ENCODE results near the gene SYT3. TPM values are rescaled to one million over a fixed set of nuclear protein-coding genes. Genes with fewer than 3 reads are reported as not detected.
A peak's percentile ranks its signal among the peaks of the same experiment; 100 is the strongest.

Gene SYT3
- total RNA-seq, 1 donor from 2014 or later, result 0.10 TPM

GRCh38 chr19:50661766-50662650, 22.3 kb upstream of the SYT3 start:
- DNase-seq, result no peak

GRCh38 chr19:50661023-50661422, 21.3 kb upstream of the SYT3 start:
- no peak for DNase-seq

DNA sequence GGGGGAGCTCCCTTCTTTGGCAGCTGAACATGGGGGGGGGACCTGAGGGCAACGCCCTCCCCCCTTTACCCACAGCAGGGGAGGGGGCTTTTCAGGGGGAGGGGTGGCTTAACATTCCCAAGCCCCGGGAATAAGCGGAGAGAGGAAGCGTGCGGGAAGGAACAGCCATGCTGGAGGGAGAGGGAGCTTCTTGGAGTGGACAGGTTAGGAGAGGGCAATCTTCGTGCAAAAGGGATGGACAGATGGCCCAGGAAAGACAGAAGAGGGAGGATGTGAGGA, 20.3 kb upstream of the SYT3 start:
- no peak for DNase-seq

- no peak for DNase-seq
Observed at GRCh38 chr19:50659318-50660087, 19.8 kb upstream of the SYT3 start.

- peak; percentile 80 for DNase-seq
Observed at GRCh38 chr19:50658441-50659317, 19.0 kb upstream of the SYT3 start.

- peak; percentile 93 for DNase-seq
Observed at GRCh38 chr19:50657712-50658440, 18.2 kb upstream of the SYT3 start.

DNA sequence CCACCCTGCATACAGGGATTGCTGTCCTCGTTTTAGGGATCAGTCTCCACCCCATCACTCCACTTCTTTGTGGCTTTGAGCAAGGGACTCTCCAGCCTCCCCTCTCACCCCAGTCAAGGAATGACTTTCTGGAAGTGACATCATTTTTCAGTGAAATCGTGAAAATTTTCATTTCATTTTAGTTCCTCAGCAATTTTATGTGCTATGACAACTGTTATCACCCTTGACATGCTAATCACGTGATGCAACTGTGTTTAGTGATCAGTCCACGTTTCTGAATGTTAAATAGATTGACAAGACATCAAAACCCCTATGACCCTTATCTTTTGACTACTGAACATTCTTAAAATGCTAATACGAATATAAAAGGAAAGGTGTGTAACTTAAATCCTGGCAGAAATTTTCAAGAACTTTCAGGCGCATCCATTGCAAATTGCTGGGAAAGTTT, 17.6 kb upstream of the SYT3 start:
- no peak for DNase-seq

DNA sequence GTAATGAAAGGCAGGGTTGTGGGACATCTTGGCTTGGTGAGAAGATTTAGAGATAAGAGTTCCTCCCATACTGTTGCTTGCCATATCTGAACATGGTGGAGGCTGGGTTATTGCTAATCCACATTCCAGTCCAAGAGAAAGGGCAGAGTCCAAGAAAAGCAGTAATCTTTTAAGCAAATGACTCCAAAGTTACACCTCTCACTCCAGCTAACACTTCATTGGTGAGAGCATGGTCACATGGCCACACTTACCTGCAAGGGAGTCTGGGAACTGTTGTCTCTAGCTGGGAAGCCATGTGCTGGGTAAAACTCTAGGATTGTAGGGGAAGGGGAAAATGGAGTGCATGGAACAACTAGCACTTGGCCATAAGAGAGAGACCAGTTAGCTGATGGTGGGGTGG, 15.2 kb upstream of the SYT3 start:
- DNase-seq, result no peak

DNA sequence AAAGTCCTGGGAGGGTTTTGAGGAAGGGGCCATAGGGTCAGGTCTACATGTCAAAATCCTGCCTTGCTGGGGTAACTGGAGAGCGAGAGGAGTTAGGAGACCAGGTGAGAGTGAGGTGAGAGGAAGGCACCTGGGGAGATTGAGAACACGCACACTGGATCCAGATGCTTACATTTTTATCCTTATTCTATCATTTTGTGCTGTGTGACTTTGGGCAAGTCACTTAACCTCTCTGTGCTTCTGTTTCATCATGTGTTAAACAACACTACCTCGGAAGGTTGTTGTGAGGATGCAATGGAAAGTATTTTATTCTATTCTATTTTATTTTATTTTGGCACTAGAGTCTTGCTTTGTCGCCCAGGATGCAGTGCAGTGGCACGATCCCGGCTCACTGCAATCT, 13.0 kb upstream of the SYT3 start:
- no peak for DNase-seq

DNA sequence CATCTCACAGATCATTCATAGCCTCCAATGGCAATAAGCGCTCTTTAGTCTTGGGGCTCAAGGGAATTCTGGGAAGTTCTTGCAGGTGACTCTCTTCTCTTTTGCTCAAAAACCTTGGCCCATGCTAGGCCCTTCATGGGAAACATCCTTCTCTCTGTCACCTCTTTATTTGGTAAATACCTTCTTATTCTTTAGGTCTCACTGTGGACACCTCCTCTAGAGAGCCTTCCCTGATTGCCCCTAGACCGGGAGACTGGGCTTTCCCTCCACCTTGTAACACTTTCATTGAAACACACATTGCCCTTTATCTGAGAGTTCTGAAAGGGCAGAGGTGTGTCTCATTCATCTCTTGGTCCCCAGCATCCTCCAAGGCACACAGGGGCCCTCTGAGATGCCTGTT, 11.5 kb upstream of the SYT3 start:
- DNase-seq, result no peak

GRCh38 chr19:50649433-50650391, 10.0 kb upstream of the SYT3 start, which contains the start of gene C19orf81:
TSS of gene C19orf81 (plus strand) at chr19:50649445. CDS start at chr19:50649445, 0 bp downstream.
- no peak for DNase-seq

DNA sequence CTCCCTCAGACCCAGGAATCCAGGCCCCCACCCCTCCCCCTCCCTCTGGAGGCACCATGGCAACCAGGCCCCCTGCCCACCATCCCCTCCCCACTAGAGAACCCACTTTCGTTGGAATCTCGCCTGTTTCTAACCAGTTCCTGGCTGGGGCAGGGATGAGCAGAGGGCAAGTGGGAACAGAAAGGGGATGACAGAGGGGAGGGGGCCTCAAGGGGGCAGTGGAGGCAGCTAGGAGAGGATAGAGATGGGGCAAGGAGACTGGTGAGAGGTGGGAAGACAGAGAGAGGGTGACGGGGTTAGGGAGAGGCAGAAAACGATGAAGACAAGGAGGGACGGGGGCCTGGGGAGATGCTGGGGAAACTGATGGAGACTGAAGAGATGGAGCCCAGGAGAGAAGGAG, 9.0 kb upstream of the SYT3 start:
- no peak for DNase-seq

DNA sequence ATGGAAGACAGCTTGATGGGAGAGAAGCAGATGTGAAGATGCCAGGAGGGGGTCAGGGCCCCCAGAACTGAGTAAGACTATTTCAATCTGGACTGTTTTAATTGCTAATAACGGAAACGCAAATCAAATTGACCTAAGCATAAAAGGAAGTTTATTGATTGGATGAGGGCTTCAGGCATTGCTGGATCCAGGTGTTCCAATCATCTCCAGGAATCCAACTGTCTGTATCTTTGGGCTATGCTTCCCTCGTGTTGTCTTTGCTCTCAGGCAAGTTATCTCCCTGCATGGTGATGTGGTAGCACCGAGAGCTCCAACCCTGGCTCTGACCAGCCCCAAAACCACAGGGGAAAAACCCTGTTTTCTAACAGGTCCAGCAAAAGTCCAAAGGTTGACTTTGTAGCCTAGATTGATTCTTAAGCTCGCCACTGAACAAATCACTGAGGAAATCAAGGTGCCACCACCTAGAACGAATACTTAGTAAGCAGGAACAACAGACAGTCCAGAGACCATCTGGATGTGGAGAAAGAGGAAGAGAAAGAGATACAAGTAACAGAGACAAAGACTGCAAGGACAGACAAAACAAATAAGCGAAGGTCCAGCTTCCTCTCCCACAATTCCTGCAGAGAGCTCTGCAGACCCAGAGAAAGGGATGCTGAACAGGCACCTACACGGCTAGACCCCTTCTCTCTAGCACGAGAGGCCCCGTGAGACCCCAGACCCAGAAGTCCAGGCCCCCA, 8.4 kb upstream of the SYT3 start:
- DNase-seq, result no peak

- DNase-seq, result no peak
Observed at GRCh38 chr19:50646074-50646807, 6.6 kb upstream of the SYT3 start.

DNA sequence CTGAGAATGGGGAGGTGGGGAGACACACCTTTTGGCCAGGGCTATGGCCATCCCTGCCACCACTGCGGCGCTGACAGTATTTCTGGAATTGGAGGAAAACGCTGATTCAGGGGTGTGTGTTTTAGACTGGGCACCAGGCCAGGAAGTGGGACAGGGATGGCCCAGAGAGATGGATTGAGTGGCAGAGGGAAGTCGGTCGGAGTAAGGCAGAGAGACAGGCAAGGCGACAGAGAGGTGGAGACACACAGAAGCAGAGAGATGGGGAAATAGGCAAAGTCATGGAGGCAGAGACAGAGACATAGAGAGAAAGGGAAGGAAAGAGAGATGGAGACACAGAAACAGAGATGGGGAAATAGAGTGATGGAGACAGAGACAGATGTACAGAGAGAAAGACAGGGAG, 5.4 kb upstream of the SYT3 start:
- no peak for DNase-seq

GRCh38 chr19:50644315-50644915, 4.7 kb upstream of the SYT3 start:
- DNase-seq, result no peak

DNA sequence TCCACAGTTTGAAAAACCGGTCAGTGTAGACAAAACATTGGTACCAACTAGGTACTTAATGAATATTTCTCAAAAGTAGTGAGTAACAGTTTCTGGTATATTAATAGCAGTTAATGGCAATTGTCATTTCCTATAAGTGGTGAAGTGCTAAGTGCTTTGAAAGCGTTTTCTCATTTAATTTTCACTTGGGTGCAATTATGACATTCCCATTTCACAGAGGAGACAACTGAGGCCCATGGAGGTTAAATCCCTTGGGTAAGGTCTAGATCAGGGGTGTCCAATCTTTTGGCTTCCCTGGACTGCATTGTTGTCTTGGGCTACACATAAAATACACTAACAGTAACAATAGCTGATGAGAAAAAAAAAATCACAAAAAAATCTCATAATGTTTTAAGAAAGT, 687 bp upstream of the SYT3 start:
- no peak for DNase-seq

GRCh38 chr19:50638600-50638999, 1.1 kb downstream of the SYT3 start:
- DNase-seq, result no peak
